ENCODE data around the gene NEGR1. TPM values are rescaled to one million over a fixed set of nuclear protein-coding genes. Genes with fewer than 3 reads are reported as not detected.

NEGR1 gene
- total and polyA plus RNA-seq, 4 donors, result 0.86 to 7.3 (median 2.5) TPM

DNA sequence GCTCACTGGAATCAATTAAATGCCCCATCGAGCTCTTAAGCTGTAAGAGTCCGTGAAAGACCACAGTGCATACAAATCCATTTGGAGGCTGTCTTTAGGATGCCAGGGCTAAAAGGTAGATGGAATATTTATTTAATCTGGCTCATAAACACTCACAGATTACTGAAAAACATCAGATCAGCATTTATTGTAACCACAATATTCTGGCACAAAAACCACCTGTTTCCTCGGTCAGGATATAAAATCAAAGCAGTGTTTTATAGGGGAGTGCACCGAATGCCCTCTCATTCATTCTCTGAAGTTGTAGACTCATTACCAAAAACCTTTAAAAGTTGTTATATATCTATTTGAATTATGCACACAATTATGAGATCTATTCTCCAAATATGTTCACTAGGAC lies 500.9 kb downstream of the NEGR1 start:
- no peaks in the 10 kb centered on the region for H3K9me3 ChIP-seq (ENCODE audit: control insufficient read depth in 4 of 4, insufficient read depth in 3 of 4, low read length in 3 of 4)
- no peak for DNase-seq
- ATAC-seq (ENCODE audit: insufficient read depth, low FRiP score), result no peak
- 73 to 83% methylated on average over 4 of the region's 4 CpGs for WGBS, 2 donors
- H3K4me3 ChIP-seq, result no peak overlapping the region
- H3K36me3 ChIP-seq (ENCODE audit: control insufficient read depth in 4 of 4, insufficient read depth in 4 of 4, low read length in 4 of 4), result no peaks in the 10 kb centered on the region
- no peak overlapping the region for H3K27ac ChIP-seq (ENCODE audit: low read depth in 1 of 2, low read length in 1 of 2)
- peaks cover 0 to 21% (median 6%) of the 10 kb centered on the region in 5 donors for H3K4me1 ChIP-seq (ENCODE audit: control insufficient read depth in 5 of 5, insufficient read depth in 5 of 5, low read length in 5 of 5)
- H3K27me3 ChIP-seq (ENCODE audit: control insufficient read depth in 3 of 3, insufficient read depth in 3 of 3, low read length in 2 of 3), result no peaks in the 10 kb centered on the region
- H3K9ac ChIP-seq (ENCODE audit: insufficient read depth in 1 of 2, low read length in 2 of 2), result no peak overlapping the region
- TF ChIP-seq, protein P1, sequence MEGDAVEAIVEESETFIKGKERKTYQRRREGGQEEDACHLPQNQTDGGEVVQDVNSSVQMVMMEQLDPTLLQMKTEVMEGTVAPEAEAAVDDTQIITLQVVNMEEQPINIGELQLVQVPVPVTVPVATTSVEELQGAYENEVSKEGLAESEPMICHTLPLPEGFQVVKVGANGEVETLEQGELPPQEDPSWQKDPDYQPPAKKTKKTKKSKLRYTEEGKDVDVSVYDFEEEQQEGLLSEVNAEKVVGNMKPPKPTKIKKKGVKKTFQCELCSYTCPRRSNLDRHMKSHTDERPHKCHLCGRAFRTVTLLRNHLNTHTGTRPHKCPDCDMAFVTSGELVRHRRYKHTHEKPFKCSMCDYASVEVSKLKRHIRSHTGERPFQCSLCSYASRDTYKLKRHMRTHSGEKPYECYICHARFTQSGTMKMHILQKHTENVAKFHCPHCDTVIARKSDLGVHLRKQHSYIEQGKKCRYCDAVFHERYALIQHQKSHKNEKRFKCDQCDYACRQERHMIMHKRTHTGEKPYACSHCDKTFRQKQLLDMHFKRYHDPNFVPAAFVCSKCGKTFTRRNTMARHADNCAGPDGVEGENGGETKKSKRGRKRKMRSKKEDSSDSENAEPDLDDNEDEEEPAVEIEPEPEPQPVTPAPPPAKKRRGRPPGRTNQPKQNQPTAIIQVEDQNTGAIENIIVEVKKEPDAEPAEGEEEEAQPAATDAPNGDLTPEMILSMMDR (IDR thresholded peaks at IDR 0.05; ENCODE audit: control extremely low read depth, extremely low read depth), result no peak

GRCh38 chr1:71780681-71781080 lies 501.7 kb downstream of the NEGR1 start:
- Histone ChIP-seq H3K27me3 (ENCODE audit: control insufficient read depth in 3 of 3, insufficient read depth in 3 of 3, low read length in 2 of 3) (no peaks in the 10 kb centered on the region), H3K36me3 (ENCODE audit: control insufficient read depth in 4 of 4, insufficient read depth in 4 of 4, low read length in 4 of 4) (no peaks in the 10 kb centered on the region), H3K4me3 (no peak overlapping the region), H3K27ac (ENCODE audit: low read depth in 1 of 2, low read length in 1 of 2) (no peak overlapping the region), H3K9me3 (ENCODE audit: control insufficient read depth in 4 of 4, insufficient read depth in 3 of 4, low read length in 3 of 4) (no peaks in the 10 kb centered on the region), H3K9ac (ENCODE audit: insufficient read depth in 1 of 2, low read length in 2 of 2) (no peak overlapping the region), H3K4me1 (ENCODE audit: control insufficient read depth in 5 of 5, insufficient read depth in 5 of 5, low read length in 5 of 5) (peaks cover 0 to 14% (median 3%) of the 10 kb centered on the region in 5 donors)
- no peak for DNase-seq
- 95 to 98% methylated on average over 3 of the region's 3 CpGs for WGBS, 2 donors
- TF ChIP-seq, protein P1 (IDR thresholded peaks at IDR 0.05; ENCODE audit: control extremely low read depth, extremely low read depth), result no peak
- ATAC-seq (ENCODE audit: insufficient read depth, low FRiP score), result no peak

DNA sequence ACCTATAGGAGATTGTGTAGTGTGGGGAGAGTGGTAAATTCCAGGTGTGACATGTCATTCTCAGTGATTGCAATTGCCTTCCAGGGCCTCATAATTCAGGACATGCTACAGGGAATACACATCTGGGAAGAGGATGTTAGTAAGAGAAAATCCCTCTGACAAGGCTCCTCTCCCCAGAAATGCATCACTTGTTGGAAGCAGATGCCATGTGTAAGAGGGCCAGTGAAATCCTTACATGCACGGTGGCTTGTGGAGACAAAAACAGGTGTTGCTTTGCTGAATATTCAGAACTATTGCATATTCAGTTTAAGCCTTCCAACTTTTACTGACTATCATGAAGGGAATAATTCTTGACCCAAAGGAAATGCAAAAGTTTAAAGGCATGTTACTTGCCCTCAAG lies 503.4 kb downstream of the NEGR1 start:
- Histone ChIP-seq H3K4me3 (no peak overlapping the region), H3K36me3 (ENCODE audit: control insufficient read depth in 4 of 4, insufficient read depth in 4 of 4, low read length in 4 of 4) (no peaks in the 10 kb centered on the region), H3K4me1 (ENCODE audit: control insufficient read depth in 5 of 5, insufficient read depth in 5 of 5, low read length in 5 of 5) (no peaks in the 10 kb centered on the region), H3K9ac (ENCODE audit: insufficient read depth in 1 of 2, low read length in 2 of 2) (no peak overlapping the region), H3K27ac (ENCODE audit: low read depth in 1 of 2, low read length in 1 of 2) (no peak overlapping the region), H3K27me3 (ENCODE audit: control insufficient read depth in 3 of 3, insufficient read depth in 3 of 3, low read length in 2 of 3) (no peaks in the 10 kb centered on the region), H3K9me3 (ENCODE audit: control insufficient read depth in 4 of 4, insufficient read depth in 3 of 4, low read length in 3 of 4) (no peaks in the 10 kb centered on the region)
- ATAC-seq (ENCODE audit: insufficient read depth, low FRiP score) (no peak), DNase-seq (no peak)
- 65 to 89% methylated on average over 1 of the region's 1 CpG for WGBS, 2 donors
- TF ChIP-seq, protein P1 (IDR thresholded peaks at IDR 0.05; ENCODE audit: control extremely low read depth, extremely low read depth), result no peak

DNA sequence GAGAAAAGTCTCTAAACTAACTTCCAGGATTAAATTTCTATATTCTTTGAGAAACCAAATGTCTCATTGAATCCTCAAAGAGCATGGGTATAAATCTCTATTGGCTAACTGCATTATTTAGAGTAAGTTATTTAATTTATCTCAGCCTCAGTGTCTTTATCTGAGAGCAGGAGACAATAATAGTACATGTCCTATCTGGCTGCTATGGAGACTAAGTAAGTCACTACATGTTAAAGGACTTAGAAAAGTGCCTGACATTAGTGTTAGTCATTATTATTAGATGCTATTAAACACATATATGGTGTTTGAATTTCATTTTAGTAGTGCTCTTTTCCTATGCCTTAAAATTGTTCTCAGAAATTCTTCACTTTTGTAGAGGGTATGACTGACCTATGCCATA lies 505.2 kb downstream of the NEGR1 start:
- TF ChIP-seq, protein P1 (IDR thresholded peaks at IDR 0.05; ENCODE audit: control extremely low read depth, extremely low read depth), result no peak
- no peak for ATAC-seq (ENCODE audit: insufficient read depth, low FRiP score)
- no peak overlapping the region for H3K4me3 ChIP-seq
- no peak for DNase-seq
- H3K27me3 ChIP-seq (ENCODE audit: control insufficient read depth in 3 of 3, insufficient read depth in 3 of 3, low read length in 2 of 3), result no peaks in the 10 kb centered on the region
- H3K27ac ChIP-seq (ENCODE audit: low read depth in 1 of 2, low read length in 1 of 2), result no peak overlapping the region
- H3K4me1 ChIP-seq (ENCODE audit: control insufficient read depth in 5 of 5, insufficient read depth in 5 of 5, low read length in 5 of 5), result no peaks in the 10 kb centered on the region
- no peaks in the 10 kb centered on the region for H3K36me3 ChIP-seq (ENCODE audit: control insufficient read depth in 4 of 4, insufficient read depth in 4 of 4, low read length in 4 of 4)
- H3K9me3 ChIP-seq (ENCODE audit: control insufficient read depth in 4 of 4, insufficient read depth in 3 of 4, low read length in 3 of 4), result no peaks in the 10 kb centered on the region
- H3K9ac ChIP-seq (ENCODE audit: insufficient read depth in 1 of 2, low read length in 2 of 2), result no peak overlapping the region

Data from lung (tissue), 12 donors.